ENCODE data around the gene GNG4.
"Not testable (repeated sequence)": the region's sequence is repeated elsewhere in the genome, so short reads cannot be mapped to it uniquely, and the experiment has no call there.

GNG4 gene

GRCh38 chr1:235579891-235580290 is 69.7 kb downstream of the GNG4 start:
- DNase-seq, result no peak

DNA sequence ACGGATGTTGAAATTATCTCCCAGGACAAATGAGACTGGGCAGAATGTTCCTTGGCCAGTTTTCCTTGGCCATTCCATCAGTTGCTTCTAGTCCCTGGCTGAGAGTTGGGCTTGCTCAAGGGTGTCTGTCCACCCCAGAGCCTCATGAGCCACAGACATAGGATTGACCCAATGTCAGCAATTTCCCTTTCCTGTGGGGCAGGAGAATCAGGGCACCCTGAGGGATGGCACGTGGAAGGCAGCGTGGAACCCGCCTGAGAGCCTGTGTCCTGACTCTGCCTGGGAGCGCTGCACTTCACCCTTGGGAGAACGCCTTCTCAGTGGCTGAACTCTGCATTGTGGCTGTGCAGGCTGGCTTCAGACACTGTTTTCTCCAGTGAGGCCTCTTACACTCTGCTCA is 74.0 kb downstream of the GNG4 start:
- no peak for DNase-seq

DNA sequence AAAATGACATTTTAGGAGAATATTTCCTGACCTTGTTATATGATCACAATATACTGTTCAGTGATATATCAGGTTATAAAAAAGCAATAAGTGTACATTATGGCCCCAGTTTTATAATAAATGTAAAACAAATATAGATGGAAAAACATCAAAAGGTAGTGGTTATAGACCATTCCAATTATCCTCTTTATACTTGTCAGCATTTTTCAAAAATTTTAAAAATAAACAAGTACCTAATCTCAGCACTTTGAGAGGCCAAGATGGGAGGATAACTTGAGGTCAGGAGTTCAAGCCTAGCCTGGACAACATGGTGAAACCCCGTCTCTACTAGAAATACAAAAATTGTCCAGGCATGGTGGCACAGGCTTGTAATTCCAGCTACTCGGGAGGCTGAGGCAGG is 75.7 kb downstream of the GNG4 start:
- no peak for DNase-seq

DNA sequence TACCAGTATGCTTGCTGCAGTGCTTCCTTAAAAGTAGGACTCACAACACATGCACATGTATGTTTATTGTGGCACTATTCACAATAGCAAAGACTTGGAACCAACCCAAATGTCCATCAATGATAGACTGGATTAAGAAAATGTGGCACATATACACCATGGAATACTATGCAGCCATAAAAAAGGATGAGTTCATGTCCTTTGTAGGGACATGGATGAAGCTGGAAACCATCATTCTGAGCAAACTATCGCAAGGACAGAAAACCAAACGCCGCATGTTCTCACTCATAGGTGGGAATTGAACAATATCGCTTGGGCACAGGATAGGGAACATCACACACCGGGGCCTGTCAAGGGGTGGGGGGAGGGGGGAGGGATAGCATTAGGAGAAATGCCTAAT is 76.6 kb downstream of the GNG4 start:
- DNase-seq, result not testable (repeated sequence)

DNA sequence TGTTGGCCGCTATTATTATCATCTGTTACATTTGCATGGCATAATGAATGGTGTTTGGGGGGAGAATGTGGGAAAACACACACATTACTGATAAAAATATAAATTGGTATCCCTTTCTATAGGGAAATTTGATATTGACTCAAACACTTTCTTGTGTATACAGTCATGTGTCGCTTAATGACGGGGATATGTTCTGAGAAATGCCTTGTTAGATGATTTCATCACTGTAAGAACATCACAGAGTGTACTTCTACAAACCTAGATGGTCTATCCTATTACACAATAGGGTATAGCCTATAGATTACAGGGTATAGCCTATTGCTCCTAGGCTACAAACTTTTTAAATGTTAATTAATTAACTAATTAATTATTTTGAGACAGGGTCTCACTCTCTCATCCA is 78.1 kb downstream of the GNG4 start:
- no peak for DNase-seq

DNA sequence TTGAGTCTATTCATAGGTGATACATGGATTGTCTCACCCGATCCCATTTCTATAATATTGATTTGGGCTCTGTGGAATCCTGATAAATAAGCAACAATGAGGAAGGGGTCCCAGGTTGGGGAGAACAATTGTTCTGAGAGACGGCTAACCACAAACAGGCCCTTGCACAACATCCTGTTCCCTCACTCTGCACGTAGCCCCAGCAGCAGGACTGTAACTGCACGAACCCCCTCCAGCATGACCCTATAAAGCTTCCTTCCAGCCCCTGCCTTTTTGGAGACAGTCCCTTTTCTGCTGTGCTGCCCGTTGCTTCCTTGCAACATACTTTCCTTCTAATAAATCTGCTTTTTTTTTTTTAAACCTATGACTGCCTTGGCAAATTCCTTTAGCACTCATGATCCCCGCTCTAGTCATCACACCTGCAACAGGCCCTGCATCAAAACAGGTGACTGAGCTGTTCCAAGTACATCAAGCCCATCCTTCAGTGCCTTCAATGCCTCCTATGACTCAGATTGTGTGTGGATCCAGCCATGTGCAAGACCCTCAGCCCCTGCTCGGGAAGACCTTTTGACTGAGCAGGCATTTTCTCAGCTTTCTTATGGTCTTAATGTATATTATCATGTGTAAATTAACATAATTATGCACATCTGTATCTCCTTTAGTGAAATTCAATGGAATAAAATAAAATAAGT is 81.6 kb downstream of the GNG4 start:
- DNase-seq, result no peak

DNA sequence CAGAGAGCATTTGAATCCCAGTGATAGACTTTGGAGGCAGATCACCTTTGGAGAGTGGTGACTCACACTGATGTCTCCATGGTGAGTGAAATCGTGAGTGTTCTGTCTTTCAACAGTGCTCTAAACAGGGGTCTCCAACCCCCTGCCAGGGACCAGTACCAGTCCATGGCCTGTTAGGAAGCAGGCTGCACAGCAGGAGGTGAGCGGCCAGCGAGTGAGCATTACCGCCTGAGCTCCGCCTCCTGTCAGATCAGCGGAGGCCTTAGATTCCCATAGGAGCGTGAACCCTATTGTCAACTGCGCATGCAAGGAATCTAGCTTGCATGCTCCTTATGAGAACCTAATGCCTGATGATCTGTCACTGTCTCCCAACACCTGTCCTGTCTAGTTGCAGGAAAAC is 83.5 kb downstream of the GNG4 start:
- DNase-seq, result no peak

GRCh38 chr1:235563513-235564061 is 86.0 kb downstream of the GNG4 start:
- DNase-seq, result no peak

- DNase-seq, result no peak
Measured at GRCh38 chr1:235562589-235562988, 87.0 kb downstream of the GNG4 start.

- no peak for DNase-seq
Measured at GRCh38 chr1:235558621-235559169, 90.9 kb downstream of the GNG4 start.

DNA sequence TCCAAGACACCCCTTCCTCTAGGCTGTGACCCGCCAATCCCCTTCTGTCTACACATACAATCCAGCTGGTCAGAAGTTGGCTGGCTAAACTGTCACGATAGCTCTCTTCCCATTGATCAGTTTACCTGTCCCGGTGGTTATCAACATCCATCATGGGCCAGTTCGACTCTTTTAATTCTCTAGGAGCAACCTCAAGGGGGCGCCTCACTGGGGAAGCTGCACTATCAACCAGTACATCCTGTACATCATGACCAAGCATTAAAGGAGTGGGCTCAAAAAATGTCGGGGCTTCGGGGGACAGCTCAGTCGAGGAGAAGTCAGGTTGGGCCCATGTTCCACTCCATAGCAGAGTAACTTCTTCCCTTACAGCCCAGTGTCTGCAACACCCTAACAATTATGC is 92.1 kb downstream of the GNG4 start:
- DNase-seq, result no peak

DNA sequence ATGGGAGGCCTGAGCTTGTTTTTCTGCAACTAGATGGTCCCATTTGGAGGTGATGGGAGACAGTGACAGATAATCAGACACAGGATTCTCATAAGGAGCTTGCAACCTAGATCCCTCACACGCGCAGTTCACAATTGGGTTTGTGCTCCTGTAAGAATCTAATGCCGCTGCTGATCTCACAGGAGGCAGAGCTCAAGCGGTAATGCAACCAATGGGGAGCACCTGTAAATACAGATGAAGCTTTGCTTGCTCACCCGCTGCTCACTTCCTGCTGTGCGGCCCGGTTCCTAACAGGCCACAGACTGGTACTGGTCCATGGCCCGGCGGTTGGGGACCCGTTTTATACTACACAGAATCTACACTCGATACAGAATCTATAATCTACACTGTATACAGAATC is 92.8 kb downstream of the GNG4 start:
- no peak for DNase-seq

- DNase-seq, result no peak
Measured at GRCh38 chr1:235553112-235553551, 96.5 kb downstream of the GNG4 start.

GRCh38 chr1:235552146-235552716 is 97.4 kb downstream of the GNG4 start:
- no peak for DNase-seq

DNA sequence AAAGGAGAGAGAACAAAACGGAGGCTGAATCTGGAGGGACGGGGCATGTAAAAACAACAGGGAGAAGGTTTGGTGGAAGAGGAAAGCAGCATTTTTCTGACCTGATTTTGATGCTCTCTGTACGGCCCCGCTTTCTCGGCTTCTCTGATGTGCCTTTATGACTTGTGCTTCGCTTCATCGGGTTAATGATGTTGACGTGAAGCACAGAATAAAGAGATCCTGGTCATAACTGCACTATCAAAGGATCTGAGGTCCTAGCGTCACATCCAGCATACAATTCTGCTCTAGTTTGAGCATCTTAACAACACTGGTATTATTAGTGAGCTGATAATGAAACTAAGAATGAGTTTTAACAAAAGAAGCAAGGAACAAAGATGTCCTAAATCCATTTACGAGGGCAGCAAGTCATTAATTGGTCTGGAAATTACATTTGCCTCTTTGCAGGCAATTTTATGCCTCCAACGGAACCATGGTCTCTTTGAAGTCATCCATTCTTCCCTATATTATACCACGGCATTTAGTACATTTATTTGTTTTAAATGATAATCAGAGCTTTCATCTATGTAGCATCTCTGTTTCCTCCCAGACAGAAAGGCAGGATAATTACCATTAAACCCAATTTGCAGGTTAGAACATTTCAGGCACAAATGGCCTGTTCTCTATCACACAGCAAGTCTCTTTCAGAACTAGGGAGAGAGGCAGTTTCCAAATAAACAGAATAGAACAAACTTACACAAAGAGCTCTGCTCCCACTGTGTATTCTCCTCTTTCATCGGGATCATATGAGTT is 100.0 kb downstream of the GNG4 start:
- DNase-seq, result no peak

- not testable (repeated sequence) for DNase-seq
Measured at GRCh38 chr1:235546369-235547155, 103.0 kb downstream of the GNG4 start.

GRCh38 chr1:235545292-235545930 is 104.2 kb downstream of the GNG4 start:
- DNase-seq, result no peak

- not testable (repeated sequence) for DNase-seq
Measured at GRCh38 chr1:235542845-235543244, 106.7 kb downstream of the GNG4 start.

- no peak for DNase-seq
Measured at GRCh38 chr1:235533476-235534168, 116.0 kb downstream of the GNG4 start.

DNA sequence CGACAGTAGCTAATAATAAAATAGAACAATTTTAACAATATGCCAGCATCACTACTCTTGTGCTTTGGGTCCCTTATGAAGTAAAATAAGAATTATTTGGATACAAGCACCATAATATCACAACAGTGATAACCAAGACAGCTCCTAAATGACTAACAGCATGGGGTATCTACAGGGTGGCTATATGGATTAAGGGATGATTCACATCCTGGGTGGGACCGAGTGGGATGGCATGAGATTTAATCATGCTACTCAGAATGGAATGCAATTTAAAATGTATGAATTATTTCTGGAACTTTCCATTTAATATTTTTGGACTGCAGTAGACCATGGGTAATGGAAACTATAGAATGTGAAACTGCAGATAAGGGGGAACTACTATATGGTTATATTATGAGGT is 117.2 kb downstream of the GNG4 start:
- no peak for DNase-seq

GRCh38 chr1:235527196-235527814 is 122.3 kb downstream of the GNG4 start:
- DNase-seq, result no peak

Data from activated gamma-delta T cell (primary cell).